CD4-positive, alpha-beta T cell treated with Interleukin-12 subunit alpha and Interleukin-12 subunit beta, for 1 hour (primary cell): Measurements from ENCODE around the gene TMEM131.

ENCODE experiments used
- DNase-seq: peaks from one replicate; pipeline ENCODE4 v3.0.0-alpha.2; 2020

The TMEM131 gene

DNA sequence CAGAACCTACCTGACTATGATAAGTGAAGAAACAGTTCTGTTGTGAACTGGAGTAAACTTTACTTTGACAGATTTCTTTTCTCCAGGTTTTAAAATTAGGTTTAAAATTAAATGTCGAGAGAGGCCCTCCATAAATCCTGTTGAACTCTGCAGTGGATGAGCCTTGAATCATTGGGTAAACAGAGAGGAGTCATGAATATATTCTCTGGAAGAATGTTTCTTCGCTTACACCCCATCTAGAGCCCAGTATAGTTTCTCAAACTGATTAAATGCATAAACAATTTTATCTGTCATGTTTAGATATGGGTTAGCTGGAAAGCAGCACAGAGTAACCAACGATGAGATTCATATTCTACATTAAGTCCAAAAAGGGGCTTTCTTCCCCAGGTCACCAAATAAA, 198.4 kb downstream of the TMEM131 start:
- DNase-seq: no peak

DNA sequence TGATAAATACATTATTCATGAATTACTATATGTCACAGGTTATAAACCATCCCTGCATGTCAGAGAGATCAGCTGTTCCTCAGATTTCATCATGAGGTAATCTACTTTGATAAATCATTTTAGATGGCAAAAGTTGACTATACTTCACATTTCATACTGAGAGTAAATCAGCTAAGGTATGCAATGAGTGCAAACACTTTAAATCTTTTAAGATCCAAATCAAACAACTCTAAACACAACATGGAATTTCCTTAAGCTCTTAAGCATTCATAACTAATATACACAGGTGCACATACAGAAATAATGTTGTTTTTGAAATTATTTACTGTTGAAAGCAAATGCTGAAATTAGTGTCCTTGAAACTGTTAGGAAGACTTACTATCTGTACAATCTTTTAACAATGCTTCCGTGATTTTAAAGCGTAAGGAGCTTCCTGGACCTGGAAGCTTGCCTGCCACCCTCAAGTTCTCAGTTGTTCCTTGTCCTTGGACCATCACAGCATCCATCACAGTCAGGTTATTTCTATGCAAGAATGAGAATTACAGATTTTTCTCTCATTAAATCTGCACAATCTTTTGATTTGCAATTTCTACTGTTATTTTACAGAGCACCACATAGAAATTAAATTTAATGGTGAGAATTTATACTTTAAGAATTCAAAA, 199.2 kb downstream of the TMEM131 start:
- DNase-seq: no peak

DNA sequence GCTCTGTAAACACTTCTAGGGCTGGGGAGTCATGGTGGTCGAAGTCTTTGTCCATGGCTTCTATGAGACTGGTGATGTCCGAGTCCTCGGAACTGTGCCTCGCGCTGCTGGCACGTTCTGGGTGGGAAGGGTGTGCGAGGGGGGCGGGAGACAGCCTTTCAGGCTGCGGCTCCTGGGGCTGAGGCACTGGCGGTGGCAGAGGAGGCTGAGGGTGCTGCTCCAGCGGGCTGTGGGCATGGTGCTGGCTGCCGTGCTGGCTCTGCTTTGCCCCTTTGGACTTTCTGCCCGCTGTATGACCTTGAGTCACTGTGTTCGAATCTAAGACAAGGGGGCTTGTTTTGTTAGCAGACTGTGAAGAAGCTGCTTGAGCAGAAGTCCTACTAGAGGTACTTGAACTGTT, 203.3 kb downstream of the TMEM131 start:
- DNase-seq: no peak

DNA sequence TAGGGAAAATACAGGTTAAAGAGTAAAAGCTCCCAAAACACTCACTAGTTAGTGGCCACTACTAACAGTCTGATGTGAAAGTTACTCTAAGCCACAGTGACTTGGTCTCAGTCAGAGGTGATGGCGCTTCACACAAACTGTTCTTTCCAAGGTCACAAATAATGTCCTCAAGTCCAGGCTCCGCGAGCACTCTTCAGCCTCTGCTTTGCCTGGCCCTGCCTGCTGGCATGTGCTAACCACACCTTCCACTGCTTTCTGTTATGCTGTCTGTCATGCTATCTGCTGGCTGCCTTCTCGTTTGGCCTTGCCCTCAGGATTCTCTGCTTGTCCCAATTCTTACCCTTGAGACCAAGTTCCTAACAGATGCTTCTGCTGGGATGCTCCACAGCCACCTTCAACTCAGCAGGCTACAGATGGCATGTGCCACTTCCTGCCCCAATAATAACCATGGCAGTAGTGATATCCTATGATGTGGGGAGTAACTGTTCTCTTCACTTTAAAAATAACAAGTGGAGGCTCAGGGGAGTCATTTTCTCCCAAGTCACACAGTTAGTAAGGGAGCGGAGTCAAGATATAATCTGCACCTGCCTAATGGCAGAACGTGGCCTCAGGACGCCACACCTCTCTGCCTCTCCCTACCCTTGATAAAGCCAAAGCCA, 206.6 kb downstream of the TMEM131 start:
- no peak for DNase-seq

DNA sequence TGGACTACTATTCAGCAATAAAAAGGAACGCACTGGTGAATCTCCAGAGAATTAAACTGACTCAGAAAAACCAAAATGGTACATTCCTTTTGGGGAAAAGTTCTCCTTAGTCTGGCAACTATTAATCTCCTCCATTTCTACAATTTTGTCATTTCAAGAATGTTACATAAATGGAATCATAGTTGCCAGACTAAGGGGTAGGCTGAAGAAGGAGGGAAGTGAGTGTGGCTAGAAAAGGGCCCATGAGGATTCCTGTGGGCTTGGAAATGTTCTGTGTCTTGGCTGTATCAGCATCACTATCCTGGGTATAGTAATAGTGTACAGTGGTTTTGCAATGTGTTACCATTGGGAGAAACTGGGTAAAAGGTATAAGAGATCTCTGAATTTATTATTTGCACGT, 209.9 kb downstream of the TMEM131 start:
- DNase-seq: no peak

DNA sequence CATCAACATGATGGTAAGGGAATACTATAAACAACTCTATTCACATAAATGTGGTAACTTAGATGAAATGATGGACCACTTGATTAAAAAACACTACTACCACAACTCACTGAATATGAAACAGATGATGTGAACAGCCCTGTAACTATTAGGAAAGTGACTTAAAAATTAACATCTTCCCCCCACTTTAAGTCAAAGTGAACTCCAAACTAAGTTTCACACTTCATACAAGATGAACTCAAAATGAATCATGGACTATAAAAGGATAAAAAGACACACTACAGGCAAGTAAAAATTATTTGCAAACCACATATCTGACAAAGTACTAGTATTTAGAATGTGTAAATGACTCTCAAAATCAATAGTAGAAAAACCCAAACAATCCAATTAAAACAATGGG, 210.8 kb downstream of the TMEM131 start:
- no peak for DNase-seq

DNA sequence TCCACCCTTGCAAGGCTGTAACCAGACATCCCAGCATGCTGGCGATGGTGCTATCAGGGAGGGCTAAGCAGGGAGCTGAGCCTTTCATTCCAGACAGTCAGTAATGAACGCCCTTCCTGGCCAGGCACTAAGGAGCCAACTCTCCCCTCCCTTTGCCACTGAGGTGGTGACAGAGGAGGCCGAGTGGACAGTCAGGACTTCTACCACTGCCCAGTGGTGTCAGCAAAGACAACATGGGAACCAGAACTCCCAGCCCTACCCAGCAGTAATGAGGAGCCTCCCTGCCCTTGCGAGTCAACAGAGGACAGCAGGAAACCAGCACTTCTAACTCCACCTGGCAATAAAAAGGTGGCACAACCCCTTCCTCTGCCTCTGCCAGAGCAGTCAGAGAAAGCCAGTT, 213.8 kb downstream of the TMEM131 start:
- no peak for DNase-seq

DNA sequence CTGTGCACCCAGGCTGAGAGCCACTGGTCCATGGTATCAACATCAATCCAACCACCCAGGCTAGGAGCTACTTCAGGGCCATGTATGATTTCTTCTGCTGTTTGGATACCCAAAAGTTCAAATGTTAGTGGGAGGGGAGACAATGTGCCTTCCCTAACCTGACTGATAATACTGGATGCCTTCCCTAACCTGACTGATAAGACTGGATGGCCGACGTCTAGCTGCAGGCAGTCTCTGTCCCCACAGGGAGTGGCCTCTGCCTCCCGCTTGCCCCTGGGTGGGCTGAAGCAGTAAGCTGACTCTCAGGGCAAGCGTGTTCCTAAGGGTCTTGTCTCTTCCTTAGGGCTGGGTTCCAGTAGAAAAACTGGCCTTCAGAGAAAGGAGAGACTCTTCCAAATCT, 216.6 kb downstream of the TMEM131 start:
- DNase-seq: no peak

DNA sequence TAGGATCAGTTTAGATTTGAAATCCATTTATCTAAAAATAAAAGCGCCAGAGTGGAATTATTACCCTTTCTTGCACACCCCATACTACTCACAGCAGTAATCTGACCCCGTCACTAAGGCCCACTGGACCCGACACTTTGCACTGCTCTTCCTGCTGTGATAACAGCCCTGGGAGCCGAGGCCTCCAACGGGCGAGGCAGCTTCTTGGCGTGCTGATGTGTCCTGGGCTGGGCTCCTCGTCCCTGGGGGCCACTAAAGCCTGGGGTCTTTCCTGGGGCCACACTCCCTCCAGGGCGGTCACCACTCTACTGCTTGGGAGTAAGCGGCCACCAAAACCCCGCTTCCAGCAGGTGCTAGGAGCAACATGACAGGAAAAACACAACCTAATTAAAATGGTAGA, 220.7 kb downstream of the TMEM131 start:
- no peak for DNase-seq

DNA sequence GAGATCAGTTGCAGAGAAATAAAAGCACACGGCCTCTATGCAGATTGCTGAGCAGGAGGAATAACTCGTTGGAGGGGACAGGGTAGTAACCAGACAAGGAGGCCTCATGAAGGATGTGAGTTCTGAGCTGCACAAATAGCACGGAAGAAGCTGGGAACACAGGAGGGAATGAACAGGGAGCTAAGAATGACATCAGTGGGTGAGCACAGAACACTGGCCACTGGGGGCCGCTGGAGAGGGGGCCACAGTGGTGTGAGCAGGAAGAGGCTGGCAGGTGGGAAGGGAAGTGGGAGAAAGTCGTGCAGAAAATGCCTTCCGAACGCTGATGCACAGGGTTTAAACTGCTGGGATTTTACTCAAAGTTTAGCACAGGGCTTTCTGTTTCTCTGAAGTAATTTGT, 221.3 kb downstream of the TMEM131 start:
- DNase-seq: no peak

DNA sequence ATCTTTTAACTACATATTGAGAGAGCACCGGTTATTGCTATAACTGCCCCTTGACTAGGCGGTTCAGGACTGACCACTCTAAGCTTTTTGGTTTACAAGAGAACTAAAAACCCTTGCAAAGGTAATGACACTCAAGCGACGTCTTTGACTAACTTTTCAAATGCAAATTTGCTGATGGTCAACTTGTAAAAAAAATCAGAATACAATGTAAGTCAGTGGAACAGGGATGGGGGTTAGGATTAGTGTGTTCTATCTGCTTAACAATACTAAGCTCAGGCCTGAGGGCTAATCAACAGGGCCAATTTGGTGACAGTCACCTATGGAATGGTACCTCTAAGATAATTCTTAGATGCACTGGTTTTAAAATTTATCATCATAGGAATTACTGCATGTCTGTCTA, 225.3 kb downstream of the TMEM131 start:
- no peak for DNase-seq

DNA sequence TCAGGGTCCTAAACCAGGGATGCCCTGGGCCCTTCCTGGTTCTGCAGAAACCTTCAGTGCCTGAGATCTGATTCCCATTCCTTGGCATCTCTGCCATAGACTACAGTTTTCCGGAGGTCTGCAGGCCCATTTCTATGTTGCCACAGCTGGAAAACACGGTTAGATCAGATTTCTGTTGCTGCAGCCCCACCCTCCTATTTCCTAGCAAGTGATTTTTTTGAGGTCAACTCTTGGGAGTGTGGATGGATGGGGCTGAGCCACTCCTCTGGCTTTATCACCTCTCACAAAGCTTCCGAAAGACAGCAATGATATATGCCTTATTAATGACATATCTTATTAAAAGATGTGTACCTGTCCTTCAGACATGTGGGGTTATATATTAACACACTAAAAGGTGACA, 226.0 kb downstream of the TMEM131 start:
- DNase-seq: no peak

DNA sequence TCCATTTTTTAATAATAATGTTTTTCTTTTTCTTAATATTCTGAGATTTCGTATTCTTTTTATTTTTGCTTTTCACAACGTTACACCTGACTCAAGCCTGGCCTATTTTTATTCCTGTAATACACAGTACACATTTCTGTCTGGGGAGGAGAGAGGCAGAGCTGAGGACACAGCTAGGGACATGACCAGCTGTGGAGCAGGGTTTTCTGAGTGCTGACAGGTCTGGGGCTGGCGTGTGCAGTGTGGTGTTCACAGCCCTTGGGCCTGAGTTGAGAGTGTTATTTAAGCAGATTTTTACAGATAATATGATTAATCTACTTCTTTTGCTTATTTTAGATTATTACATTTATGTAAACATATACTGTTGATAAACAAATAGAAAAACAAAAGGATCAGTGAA, 226.4 kb downstream of the TMEM131 start:
- DNase-seq: no peak

DNA sequence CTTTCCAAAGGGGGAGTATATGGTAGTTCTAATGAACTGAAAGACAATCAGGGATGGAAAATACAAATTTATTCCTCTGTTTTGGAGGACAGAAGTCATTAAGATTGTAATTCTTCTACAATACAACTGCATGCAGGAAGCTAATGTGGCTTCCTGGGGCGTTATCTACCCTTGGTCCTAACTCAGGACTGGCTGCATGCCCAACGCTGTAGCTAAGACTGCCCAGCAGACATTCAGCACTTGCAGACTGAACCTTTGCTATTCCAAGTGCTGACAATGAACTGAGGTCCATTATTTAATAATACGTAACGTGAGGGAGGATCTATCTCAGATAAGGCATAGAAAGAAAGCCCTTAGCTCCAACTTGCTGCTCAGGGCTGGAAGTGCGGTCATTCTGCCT, 229.2 kb downstream of the TMEM131 start:
- DNase-seq: no peak

DNA sequence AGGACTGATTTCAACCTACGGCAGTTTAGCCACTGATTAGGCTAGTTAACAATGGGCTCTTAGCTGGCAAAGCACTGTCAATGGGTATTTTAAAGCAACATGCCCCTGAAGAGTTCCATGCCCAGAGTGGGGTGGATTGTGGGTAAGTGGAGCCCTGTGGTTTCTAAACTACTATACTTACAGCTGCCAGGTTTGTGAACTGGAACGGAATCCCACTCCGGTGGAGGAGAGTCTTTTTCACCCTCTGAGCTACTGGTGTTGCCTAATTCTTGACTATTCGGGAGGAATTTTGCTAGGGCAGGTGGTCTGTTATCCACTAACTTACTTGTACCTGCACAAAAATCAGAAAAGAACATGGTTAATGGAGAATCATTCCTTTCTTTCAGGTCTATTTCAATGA, 229.8 kb downstream of the TMEM131 start:
- no peak for DNase-seq

DNA sequence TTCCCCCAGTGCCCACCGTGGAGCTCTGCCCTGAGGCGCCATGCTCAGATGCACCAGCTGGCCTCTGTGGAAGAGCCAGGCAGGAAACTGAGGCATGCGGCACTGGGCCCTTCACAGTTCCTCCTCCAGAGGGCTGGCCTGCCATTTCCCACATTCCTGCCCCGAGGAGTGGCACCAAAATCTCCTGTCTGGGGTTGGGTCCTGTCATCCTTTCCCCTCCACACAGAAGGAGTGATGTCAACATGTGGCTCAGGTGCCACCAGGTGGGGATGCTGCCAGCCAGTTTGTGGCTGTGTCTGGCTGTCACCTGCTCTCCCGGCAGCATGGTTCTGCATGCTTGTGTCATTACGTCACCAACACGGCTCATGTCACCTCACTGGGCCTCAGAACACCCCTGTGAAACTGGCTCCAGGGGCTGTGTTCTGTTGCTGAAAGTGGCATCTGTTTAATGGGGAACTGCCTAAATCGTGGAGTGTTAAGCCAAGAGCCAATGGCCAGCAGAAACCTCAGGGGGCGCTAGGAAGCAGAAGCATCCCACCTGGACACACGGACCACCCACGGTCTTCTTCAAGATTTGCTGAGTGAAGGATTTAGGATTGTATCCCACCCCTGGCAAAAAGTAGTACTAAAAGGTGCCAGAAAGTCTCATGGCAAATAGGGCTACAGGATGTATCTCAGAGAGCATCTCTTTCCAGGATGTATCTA, 231.0 kb downstream of the TMEM131 start:
- no peak for DNase-seq

DNA sequence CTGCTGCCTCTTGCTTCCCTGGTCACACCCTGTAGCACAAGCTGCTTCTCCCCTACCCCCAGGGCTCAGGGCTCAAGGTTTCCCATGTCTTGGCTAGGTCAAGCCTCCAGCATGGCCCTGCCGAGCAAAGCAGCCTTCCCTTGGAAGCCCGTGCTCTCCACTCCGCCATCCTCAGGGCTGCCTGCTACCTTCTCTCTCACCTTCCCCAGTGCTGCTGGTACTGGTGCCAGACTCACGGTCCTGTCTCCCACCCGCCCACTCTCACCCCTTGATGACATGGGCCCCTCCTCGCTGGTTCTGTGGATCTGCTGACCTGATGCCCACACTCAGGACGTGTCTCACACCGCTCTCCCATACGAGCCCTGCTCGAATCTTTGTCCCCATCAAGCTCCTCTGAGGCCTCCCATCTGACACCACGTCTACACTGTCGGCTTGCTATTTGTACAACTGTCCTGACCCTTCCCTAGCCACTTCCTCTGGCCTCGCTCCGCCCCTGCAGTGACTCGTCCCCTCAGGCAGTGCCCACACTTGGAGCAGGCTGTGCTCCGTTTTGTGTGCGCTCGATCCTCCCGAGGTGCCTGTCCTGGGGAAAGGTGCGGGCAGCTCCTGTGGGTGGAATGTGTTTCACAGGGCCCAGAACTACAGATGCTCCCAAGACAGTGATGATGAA, 232.4 kb downstream of the TMEM131 start:
- no peak for DNase-seq

DNA sequence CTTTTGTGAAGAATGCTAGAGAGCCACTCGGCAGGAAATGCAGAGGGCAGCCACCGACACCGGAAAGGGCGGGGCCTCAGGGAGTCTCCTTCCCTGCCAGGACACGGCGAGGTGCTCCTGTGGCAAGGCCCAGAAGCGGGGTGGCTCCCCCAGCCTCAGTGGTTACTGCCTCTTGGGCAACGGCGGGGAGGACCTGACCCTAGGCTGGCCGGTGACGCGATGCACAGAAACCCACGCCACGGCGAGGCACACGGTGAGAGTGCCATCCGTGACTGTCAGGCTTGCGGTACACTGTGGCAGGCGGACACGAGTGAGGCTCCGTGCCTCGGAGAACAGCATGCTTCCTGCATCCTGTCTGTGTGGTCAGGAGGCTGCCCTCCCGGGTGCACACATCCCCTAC, 234.6 kb downstream of the TMEM131 start:
- peak; percentile 57 for DNase-seq

DNA sequence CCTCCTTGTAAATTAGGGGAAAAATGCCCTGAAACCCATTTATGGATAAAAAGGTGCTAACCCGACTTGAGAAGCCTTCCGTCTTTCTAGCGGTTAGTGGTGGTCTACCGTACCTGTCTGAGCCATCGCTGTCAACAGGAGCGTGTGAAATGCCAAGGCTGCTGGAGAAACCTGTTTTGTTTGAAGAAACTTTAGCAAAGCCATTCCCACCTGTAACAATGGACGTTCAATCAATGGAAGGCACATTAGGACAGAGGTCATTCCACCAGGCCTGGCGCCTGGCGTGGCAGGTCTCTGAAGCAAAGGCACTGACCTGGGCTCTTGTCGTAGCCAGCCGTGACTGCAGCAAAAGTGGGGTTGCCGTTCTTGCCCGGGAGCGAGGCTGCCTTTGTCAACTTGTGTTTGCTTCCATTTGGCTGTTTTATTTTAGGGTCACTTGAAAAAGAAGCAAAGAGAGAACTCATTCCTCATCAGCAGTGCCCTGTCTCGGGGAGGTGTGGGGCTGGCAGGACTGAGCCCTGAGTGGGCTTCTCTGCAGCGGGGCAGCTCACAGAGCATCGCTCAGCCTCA, 235.2 kb downstream of the TMEM131 start:
- DNase-seq: no peak

DNA sequence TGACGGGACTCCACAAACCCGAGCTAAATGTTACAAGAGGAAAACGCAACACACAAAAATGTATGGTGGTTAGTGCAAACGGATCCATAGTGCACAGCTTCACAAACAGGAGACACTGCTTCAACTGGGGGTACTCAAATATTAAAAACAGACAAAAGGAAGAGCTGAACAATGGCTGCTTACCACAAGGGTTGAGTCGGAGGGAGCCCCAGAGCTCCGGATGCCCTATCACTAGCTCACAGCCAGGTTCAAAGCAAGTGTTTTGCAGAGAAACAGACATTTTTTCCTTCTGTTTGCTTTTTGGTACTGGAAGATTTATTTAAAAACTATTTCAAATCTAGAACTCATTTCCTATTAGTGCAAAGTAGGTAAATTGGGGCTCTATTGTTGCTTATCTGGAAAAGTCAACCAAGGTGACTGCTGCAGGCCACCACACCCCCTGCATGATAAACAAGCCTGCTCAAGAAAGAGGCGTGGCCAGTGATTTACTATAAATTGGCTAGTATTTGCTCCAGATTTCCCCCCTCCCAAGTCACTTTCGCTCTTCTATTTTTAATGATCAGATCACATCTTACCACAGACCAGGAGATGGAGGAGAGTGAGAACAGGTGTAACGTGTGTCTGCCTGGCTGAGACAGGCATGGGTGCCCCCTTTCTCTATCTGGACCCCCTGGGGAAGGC, 235.9 kb downstream of the TMEM131 start:
- no peak for DNase-seq

DNA sequence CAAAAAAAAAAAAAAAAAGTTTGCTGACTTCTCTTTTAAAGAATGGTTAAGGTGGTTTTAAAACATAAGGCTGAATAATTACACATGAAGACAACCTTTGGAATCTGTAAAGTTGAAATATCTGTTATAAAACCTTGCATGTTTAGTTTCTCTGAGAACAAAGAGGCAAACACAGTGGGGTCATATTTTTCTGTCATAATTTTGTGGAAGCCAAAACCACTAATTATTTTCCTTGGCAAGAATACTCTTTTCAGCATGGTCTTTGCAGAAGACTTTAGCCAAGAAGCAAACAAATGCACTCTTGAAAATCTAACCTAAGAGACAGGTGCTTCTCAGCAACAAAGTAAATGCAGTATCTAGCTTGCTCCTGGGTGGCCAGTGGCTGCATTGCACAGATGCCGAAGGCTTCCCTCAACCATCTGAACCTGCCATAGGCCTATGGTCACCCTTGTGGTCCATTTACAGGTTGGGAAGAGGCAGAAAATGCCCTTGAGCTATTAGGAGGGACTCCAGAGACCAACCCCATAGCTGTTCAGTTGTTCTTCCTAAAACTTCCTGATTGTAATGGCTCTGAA, 237.5 kb downstream of the TMEM131 start:
- no peak for DNase-seq

DNA sequence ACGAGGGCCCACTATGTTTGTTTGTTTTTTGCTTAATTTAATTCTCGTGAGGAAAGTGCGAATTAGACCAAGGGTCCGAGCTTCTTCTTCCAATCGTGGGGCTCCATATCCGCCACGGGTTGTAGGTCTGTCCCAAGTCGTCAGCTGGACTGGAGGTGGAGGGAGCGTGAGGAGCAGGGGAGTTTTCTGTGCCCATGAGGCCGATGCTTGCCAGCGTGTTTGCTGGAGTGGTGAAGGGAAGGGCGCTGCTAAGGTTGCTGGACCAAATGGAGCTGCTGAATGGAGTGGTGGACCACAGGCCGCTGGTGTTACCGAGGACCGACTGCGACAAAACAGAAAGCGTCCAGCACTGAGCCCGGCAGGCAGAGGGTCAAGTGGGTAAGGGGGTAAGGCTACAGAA, 238.7 kb downstream of the TMEM131 start:
- DNase-seq: no peak

DNA sequence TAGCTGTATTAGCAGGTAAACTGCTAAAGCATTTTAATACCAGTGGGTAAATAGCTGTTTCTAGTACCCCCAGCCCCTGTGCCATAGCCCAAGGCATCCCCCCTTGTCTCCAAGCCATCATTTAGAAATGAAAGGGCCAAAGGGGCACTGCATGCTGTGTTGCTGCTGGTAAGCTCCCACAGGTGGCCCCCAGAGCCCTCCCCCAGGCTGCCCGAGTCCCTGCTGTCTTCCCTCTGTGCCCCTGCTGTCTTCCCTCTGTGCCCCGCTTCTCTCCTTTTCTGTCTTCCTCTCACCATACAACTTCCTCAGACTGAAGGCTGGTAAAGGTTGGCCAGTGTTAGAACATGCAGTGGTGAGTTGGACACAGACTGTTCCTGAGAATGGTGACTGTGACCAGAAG, 240.3 kb downstream of the TMEM131 start:
- no peak for DNase-seq
